GM23338 (cell line): ENCODE measurements around the gene CDCA4. TPM values are rescaled to one million over a fixed set of nuclear protein-coding genes. Genes with fewer than 3 reads are reported as not detected.

Experiments used
- ATAC-seq: fragments of 200-7000 bp; cut with Tn5 transposase; 3 replicates; pipeline ENCODE4 v1.9.1; 2020
- DNase-seq: peaks from one replicate; pipeline ENCODE4 v3.0.0-alpha.2; 2015; ENCODE audit warnings: low spot score
- H2AFZ ChIP-seq: fragments of 200-600 bp; sonication (generic); 2 replicates; pipeline ENCODE4 v1.8.0; 2016; ENCODE audit warnings: antibody characterized with exemption, mild to moderate bottlenecking, moderate library complexity
- H3F3A ChIP-seq: fragments of 200-600 bp; sonication (generic); replicated peaks from 2 replicates; pipeline ENCODE4 v1.8.0; 2017; ENCODE audit warnings: antibody characterized with exemption, mixed run types, low read depth
- H3K27ac ChIP-seq: fragments of 200-600 bp; sonication (generic); 2 replicates; pipeline ENCODE4 v1.6.1; 2016; ENCODE audit warnings: low read depth
- H3K27me3 ChIP-seq: fragments of 200-600 bp; sonication (generic); 2 replicates; pipeline ENCODE4 v1.8.0; 2016; ENCODE audit warnings: mild to moderate bottlenecking, mixed run types, moderate library complexity; ENCODE audit not compliant: insufficient read depth
- H3K36me3 ChIP-seq: fragments of 200-600 bp; sonication (generic); 2 replicates; pipeline ENCODE4 v1.8.0; 2016; ENCODE audit warnings: mild to moderate bottlenecking; ENCODE audit not compliant: insufficient read depth
- H3K4me1 ChIP-seq: fragments of 200-600 bp; sonication (generic); 2 replicates; pipeline ENCODE4 v1.8.0; 2016; ENCODE audit warnings: mild to moderate bottlenecking, moderate library complexity; ENCODE audit not compliant: insufficient read depth
- H3K4me2 ChIP-seq: fragments of 200-600 bp; sonication (generic); 2 replicates; pipeline ENCODE4 v1.7.1; 2017; ENCODE audit warnings: mixed run types
- H3K4me3 ChIP-seq: fragments of 200-600 bp; sonication (generic); 2 replicates; pipeline ENCODE4 v1.6.1; 2016; ENCODE audit warnings: mixed run types
- H3K79me2 ChIP-seq: fragments of 200-600 bp; sonication (generic); replicated peaks from 2 replicates; pipeline ENCODE4 v1.8.0; 2017; ENCODE audit warnings: mild to moderate bottlenecking; ENCODE audit not compliant: insufficient read depth
- H3K9me2 ChIP-seq: fragments of 200-600 bp; sonication (generic); 2 replicates; pipeline ENCODE4 v1.8.0; 2017; ENCODE audit not compliant: insufficient read depth
- H4K20me1 ChIP-seq: fragments of 200-600 bp; sonication (generic); replicated peaks from 2 replicates; pipeline ENCODE4 v1.8.0; 2017; ENCODE audit warnings: mild to moderate bottlenecking; ENCODE audit not compliant: insufficient read depth
- H3K27ac Mint-ChIP-seq: 2 replicates; pipeline ENCODE4 v1.8.0; 2020; ENCODE audit warnings: inconsistent platforms, mild to moderate bottlenecking, moderate library complexity, mixed read lengths
- H3K27me3 Mint-ChIP-seq: 3 replicates; pipeline ENCODE4 v1.8.0; 2022; ENCODE audit warnings: low read depth, mild to moderate bottlenecking, moderate library complexity, mixed read lengths, inconsistent platforms; ENCODE audit not compliant: insufficient read depth, poor library complexity
- H3K36me3 Mint-ChIP-seq: 3 replicates; pipeline ENCODE4 v1.8.0; 2021; ENCODE audit warnings: low read depth, mild to moderate bottlenecking, inconsistent platforms, moderate library complexity, mixed read lengths
- H3K4me1 Mint-ChIP-seq: 3 replicates; pipeline ENCODE4 v1.8.0; 2020; ENCODE audit warnings: mild to moderate bottlenecking, inconsistent platforms, mixed read lengths
- H3K4me3 Mint-ChIP-seq: 3 replicates; pipeline ENCODE4 v1.8.0; 2021; ENCODE audit warnings: moderate library complexity, mild to moderate bottlenecking, inconsistent platforms, mixed read lengths
- H3K9me3 Mint-ChIP-seq: 3 replicates; pipeline ENCODE4 v1.8.0; 2020; ENCODE audit warnings: moderate library complexity, mild to moderate bottlenecking, inconsistent platforms, mixed read lengths
- CREB1 ChIP-seq: fragments of 250-450 bp; sonication (Bioruptor Pico); IDR thresholded peaks from 2 replicates; pipeline ENCODE4 v1.5.0; 2020; ENCODE audit warnings: low read depth, mild to moderate bottlenecking, moderate library complexity
- CTCF ChIP-seq, 2 experiments: fragments of 200-600 bp in 1 of 2; sonication (generic) in 1 of 2; conservative IDR thresholded peaks; 2 replicates each; pipeline versions ENCODE4 v1.5.1 to v1.6.1; 2016 to 2017; ENCODE audit warnings: antibody characterized with exemption in 2 of 2, low read depth in 2 of 2, mild to moderate bottlenecking in 2 of 2, moderate library complexity in 1 of 2
- EZH2 ChIP-seq: fragments of 200-600 bp; sonication (generic); IDR thresholded peaks from one replicate; pipeline ENCODE4 v1.8.0; 2017; ENCODE audit warnings: antibody characterized with exemption, mild to moderate bottlenecking, low read depth; ENCODE audit not compliant: unreplicated experiment
- EZH2phosphoT487 ChIP-seq: fragments of 200-600 bp; sonication (generic); IDR thresholded peaks from one replicate; pipeline ENCODE4 v1.8.1; 2018; ENCODE audit warnings: antibody characterized with exemption; ENCODE audit not compliant: unreplicated experiment
- JUNB ChIP-seq: IDR thresholded peaks from one replicate; pipeline ENCODE4 v1.6.1; 2016; ENCODE audit warnings: antibody characterized with exemption; ENCODE audit not compliant: unreplicated experiment
- NANOG ChIP-seq: IDR thresholded peaks from 2 replicates; pipeline ENCODE4 v1.6.1; 2016; ENCODE audit warnings: antibody characterized with exemption, borderline replicate concordance
- POLR2AphosphoS5 ChIP-seq: IDR thresholded peaks from 2 replicates; pipeline ENCODE4 v1.6.1; 2016; ENCODE audit warnings: antibody characterized with exemption, low read depth
- REST ChIP-seq: IDR thresholded peaks from one replicate; pipeline ENCODE4 v1.6.1; 2018; ENCODE audit warnings: antibody characterized with exemption; ENCODE audit not compliant: unreplicated experiment
- STAT1 ChIP-seq: IDR thresholded peaks from one replicate; pipeline ENCODE4 v1.6.1; 2016; ENCODE audit warnings: antibody characterized with exemption; ENCODE audit not compliant: unreplicated experiment
- ZNF114 ChIP-seq: fragments of 250-450 bp; sonication (Bioruptor Pico); IDR thresholded peaks from 2 replicates; pipeline ENCODE4 v1.5.0; 2020; ENCODE audit warnings: mild to moderate bottlenecking, moderate library complexity
- ZNF331 ChIP-seq: fragments of 250-450 bp; sonication (Bioruptor Pico); IDR thresholded peaks from 2 replicates; pipeline ENCODE4 v1.5.0; 2020; ENCODE audit warnings: low read depth, mild to moderate bottlenecking, moderate library complexity
- polyA plus RNA-seq: library from polyadenylated mRNA; unstranded; fragments of >200 nt; fragmentation: Nextera tagmentation; extraction: Ambion mirVana; gene quantifications from 2 replicates; pipeline ENCODE4 v1.2.1, GENCODE V29; 2016
- total RNA-seq: library from RNA; depleted of rRNA; stranded (reverse); fragments of >200 nt; shearing (Covaris generic); gene quantifications from 2 replicates; pipeline ENCODE4 v1.2.3, GENCODE V29; 2014
- TF ChIP-seq, protein P1 (sequence below): fragments of 250-450 bp; sonication (Bioruptor Pico); IDR thresholded peaks from 2 replicates; pipeline ENCODE4 v1.5.0; 2020; ENCODE audit warnings: mild to moderate bottlenecking, moderate library complexity
- TF ChIP-seq, protein P2 (sequence below): IDR thresholded peaks from 2 replicates; pipeline ENCODE4 v1.6.1; 2016; ENCODE audit warnings: antibody characterized with exemption

The CDCA4 gene
- total and polyA plus RNA-seq, 2 experiments from 2014 or later: 32.6 to 70.7 TPM

DNA sequence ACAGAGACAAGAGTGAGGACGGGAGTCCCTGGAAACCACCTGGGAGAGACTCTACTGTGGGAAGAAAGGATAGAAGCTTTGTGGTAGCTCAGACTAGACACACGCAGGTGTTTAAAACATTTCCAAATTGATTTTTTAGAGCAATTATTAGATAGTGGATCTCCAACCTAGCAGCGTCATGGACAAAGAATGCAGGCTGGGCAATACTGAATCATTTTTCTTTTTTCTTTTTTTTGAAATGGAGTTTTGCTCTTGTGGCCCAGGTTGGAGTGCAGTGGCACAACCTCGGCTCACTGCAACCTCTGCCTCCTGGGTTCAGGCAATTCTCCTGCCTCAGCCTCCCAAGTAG is 31.2 kb upstream of the CDCA4 start:
- Histone ChIP-seq H3K27me3 (peaks cover 6% of the 10 kb centered on the region; the same call in 1 of the 2 replicates), H3F3A (no peaks in the 10 kb centered on the region), H3K79me2 (no peaks in the 10 kb centered on the region), H3K4me2 (no peak overlapping the region), H3K27ac (no peak overlapping the region), H3K9me2 (no peaks in the 10 kb centered on the region), H4K20me1 (no peaks in the 10 kb centered on the region), H3K36me3 (no peaks in the 10 kb centered on the region), H2AFZ (no peak overlapping the region), H3K4me3 (no peak overlapping the region), H3K4me1 (peaks cover 6% of the 10 kb centered on the region; the same call in 1 of the 2 replicates)
- peaks cover 20% of the 10 kb centered on the region for H3K4me1 Mint-ChIP-seq
- TF ChIP-seq REST (no peak), POLR2AphosphoS5 (no peak), NANOG (no peak), CTCF (conservative IDR thresholded peaks at IDR 0.05; ENCODE audit: low read depth in 2 of 2) (no peak), STAT1 (no peak), ZNF114 (CRISPR knock-in tag) (no peak), ZNF331 (CRISPR knock-in tag) (no peak), JUNB (no peak), CREB1 (no peak), EZH2 (no peak), EZH2phosphoT487 (no peak)
- TF ChIP-seq, protein P1, sequence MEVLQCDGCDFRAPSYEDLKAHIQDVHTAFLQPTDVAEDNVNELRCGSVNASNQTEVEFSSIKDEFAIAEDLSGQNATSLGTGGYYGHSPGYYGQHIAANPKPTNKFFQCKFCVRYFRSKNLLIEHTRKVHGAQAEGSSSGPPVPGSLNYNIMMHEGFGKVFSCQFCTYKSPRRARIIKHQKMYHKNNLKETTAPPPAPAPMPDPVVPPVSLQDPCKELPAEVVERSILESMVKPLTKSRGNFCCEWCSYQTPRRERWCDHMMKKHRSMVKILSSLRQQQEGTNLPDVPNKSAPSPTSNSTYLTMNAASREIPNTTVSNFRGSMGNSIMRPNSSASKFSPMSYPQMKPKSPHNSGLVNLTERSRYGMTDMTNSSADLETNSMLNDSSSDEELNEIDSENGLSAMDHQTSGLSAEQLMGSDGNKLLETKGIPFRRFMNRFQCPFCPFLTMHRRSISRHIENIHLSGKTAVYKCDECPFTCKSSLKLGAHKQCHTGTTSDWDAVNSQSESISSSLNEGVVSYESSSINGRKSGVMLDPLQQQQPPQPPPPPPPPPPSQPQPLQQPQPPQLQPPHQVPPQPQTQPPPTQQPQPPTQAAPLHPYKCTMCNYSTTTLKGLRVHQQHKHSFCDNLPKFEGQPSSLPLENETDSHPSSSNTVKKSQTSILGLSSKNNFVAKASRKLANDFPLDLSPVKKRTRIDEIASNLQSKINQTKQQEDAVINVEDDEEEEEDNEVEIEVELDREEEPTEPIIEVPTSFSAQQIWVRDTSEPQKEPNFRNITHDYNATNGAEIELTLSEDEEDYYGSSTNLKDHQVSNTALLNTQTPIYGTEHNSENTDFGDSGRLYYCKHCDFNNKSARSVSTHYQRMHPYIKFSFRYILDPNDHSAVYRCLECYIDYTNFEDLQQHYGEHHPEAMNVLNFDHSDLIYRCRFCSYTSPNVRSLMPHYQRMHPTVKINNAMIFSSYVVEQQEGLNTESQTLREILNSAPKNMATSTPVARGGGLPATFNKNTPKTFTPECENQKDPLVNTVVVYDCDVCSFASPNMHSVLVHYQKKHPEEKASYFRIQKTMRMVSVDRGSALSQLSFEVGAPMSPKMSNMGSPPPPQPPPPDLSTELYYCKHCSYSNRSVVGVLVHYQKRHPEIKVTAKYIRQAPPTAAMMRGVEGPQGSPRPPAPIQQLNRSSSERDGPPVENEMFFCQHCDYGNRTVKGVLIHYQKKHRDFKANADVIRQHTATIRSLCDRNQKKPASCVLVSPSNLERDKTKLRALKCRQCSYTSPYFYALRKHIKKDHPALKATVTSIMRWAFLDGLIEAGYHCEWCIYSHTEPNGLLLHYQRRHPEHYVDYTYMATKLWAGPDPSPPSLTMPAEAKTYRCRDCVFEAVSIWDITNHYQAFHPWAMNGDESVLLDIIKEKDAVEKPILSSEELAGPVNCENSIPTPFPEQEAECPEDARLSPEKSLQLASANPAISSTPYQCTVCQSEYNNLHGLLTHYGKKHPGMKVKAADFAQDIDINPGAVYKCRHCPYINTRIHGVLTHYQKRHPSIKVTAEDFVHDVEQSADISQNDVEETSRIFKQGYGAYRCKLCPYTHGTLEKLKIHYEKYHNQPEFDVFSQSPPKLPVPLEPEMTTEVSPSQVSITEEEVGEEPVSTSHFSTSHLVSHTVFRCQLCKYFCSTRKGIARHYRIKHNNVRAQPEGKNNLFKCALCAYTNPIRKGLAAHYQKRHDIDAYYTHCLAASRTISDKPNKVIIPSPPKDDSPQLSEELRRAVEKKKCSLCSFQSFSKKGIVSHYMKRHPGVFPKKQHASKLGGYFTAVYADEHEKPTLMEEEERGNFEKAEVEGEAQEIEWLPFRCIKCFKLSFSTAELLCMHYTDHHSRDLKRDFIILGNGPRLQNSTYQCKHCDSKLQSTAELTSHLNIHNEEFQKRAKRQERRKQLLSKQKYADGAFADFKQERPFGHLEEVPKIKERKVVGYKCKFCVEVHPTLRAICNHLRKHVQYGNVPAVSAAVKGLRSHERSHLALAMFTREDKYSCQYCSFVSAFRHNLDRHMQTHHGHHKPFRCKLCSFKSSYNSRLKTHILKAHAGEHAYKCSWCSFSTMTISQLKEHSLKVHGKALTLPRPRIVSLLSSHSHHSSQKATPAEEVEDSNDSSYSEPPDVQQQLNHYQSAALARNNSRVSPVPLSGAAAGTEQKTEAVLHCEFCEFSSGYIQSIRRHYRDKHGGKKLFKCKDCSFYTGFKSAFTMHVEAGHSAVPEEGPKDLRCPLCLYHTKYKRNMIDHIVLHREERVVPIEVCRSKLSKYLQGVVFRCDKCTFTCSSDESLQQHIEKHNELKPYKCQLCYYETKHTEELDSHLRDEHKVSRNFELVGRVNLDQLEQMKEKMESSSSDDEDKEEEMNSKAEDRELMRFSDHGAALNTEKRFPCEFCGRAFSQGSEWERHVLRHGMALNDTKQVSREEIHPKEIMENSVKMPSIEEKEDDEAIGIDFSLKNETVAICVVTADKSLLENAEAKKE: no peak
- TF ChIP-seq, protein P2, sequence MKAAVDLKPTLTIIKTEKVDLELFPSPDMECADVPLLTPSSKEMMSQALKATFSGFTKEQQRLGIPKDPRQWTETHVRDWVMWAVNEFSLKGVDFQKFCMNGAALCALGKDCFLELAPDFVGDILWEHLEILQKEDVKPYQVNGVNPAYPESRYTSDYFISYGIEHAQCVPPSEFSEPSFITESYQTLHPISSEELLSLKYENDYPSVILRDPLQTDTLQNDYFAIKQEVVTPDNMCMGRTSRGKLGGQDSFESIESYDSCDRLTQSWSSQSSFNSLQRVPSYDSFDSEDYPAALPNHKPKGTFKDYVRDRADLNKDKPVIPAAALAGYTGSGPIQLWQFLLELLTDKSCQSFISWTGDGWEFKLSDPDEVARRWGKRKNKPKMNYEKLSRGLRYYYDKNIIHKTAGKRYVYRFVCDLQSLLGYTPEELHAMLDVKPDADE: no peak
- H3K4me3 Mint-ChIP-seq: no peak overlapping the region
- H3K27ac Mint-ChIP-seq: no peak overlapping the region
- H3K9me3 Mint-ChIP-seq: no peaks in the 10 kb centered on the region
- no peaks in the 10 kb centered on the region for H3K36me3 Mint-ChIP-seq
- H3K27me3 Mint-ChIP-seq: peaks cover 35% of the 10 kb centered on the region
- DNase-seq (no peak), ATAC-seq (no peak)
